HG02938 (cell line): ENCODE results near the gene NDUFB2.
"Not testable (repeated sequence)": the region's sequence is repeated elsewhere in the genome, so short reads cannot be mapped to it uniquely, and the experiment has no call there.

Source experiments
- ATAC-seq: cut with Tn5 transposase; IDR thresholded peaks from one replicate; pipeline ENCODE4 v1.9.1; 2021; ENCODE audit warnings: mild to moderate bottlenecking, moderate library complexity; ENCODE audit not compliant: unreplicated experiment

NDUFB2 gene

DNA sequence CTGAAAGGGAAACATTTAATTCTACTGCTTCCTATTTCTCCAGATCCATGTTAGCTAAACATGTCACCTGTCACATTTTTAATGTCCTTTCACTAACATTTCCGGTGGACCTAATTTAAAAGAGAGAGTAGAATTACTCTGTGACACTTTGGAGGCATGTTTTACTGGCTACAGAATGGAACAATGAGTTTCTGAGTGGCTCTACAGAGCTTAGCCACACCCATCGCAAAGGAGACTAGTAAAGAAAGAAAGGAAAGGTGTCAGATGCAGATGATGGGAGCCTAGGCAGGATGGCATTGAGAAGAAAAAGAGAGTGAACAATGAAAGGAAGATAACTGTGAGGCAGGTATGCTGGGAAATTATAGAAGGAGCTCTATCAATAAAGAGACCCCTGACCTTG lies 35.9 kb downstream of the NDUFB2 start:
- ATAC-seq: no peak

DNA sequence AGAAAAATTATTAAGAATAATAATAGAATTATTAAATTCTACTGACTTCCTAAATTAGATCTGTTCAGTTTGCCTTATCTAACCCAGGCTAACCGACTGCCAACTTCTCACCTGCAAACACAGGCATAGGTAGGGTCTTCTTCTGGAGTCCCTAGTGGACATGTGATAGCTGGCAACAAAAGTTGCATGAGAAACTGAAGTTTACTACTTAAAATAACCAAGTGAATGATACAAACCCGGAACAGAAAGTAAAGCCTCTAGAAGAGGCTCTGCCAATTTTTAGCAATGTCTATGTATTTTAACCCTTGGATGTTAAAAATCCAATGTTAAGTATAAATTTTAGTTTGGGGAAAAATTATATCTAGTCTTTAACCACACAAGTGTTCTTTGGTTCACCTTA lies 37.6 kb downstream of the NDUFB2 start:
- ATAC-seq: no peak

DNA sequence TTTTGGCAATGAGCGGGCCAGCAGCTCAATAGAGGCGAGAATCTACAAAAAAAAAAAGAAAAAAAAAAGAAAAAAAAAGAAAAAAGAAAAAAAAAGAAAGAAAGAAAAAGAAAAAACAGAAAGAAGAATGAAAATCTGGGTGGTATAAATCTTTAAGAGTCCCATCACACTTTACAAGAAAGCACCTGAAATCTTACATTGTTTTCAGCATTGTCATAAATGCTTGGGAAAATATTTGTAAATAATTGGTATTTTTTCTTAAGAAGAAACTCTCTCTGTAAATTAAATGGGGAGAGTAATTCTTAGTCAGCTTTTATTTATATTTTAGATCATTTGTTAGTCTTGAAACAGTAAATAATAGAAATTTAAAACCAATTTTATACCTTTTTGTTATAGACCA lies 38.2 kb downstream of the NDUFB2 start:
- ATAC-seq: no peak

DNA sequence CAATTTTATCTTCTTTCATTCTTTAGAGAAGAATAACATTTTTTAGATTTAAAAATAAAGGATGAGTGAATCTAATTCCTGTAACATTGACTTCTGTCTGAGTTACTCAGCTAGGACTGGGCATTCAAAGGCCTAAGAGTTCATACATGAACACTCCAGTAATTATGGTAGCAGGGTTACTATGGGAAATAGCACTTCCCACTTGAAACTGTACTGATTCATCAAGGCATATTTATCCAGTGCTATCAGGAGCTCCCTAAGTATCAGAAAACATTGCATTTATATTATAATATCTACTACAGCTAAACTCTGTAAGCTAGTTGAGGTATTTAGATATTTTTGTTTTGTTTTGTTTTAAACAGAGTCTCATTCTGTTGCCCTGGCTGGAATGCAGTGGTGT lies 41.8 kb downstream of the NDUFB2 start:
- no peak for ATAC-seq

DNA sequence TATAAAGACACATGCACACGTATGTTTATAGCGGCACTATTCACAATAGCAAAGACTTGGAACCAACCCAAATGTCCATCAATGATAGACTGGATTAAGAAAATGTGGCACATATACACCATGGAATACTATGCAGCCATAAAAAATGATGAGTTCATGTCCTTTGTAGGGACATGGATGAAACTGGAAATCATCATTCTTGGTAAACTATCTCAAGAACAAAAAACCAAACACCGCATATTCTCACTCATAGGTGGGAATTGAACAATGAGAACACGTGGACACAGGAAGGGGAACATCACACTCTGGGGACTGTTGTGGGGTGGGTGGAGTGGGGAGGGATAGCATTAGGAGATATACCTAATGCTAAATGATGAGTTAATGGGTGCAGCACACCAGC lies 46.7 kb downstream of the NDUFB2 start:
- not testable (repeated sequence) for ATAC-seq

DNA sequence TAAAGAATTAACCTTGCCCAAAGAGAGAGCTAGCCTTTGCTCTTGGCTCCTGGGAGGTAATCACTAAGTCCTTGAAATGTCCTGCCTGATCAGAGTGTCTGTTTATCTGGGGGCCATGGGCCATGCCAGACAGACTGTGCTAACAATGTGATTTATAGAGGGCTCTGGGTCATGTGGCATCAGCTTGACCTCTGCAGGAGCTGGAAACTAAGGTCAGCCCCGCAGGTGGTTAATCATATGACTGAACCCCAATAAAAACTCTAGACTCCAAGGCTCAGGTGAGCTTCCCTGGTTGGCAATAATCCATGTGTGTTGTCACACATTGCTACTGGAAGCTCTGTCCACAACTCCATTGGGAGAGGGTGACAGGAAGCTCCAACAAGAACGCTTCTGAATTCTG lies 47.5 kb downstream of the NDUFB2 start:
- ATAC-seq: no peak

DNA sequence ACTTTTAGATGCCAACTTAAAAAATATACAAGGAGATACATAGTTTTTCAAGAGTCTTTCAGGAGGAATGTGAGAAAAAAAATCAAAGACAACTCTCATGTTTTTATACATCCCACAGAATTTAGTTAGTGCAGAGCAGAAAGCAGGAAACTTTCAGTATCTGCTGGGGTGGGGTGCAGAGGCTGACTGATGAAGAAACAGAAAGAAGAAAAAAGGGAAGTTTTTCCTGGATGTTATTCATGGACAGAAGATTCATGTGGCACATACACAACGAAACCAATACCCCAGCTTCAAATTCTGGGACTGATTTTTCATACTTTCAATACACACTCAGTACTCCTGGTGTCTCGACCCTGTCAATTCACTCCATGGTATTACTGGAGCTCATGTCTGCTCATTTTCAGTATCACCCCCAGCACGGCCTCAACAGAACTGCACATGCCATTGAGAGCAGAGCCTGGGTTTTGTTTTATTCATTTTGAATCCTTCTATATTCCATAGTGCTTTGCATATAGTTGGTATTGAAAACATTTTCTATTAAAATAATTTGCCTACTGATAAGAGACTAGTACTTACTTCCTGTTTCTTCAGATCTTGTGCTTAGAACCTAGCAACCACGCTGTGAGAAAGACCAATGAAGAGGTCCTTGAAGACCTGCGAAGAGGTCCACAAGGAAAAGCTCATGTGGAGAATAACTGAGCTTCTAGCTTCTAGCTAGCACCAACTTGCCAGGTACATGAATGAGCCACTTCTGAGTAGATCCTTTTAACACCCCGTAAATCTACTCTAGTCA lies 49.0 kb downstream of the NDUFB2 start:
- no peak for ATAC-seq

DNA sequence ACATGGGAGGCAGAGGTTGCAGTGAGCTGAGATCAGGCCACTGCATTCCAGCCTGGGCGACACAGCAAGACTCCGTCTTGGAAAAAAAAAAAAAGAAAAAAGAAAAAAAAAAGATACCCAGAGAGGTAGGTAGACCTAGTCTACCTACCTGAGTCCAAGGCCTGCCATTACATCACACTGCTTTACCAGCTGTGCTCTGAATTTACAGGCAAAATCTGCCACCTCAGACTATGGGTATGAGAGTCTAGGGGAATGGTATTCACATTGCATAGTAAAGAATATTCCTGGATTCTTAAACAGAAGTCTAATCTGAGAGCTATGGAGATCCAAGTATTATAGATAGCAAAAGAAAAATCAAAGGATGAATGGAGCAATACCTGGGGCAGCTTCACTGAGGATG lies 50.2 kb downstream of the NDUFB2 start:
- ATAC-seq: no peak

DNA sequence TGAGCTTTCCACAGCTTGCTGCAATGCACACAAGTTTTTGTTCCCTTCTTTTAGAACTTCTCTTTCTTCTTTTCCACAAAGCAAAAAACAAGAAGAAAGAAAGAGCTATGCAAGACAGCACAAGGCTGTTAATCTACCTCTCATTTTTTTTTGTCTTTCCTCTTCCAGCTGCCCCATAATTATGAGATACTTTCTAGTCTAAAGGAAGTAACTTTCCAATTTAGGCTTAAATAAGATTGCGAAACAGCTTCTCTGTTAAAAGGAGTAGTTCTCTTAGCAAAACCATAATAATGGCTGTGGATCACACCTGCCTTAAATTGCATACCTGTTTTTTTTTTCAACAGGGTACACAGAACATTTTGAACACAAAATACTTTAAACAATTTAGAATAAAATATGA lies 56.0 kb downstream of the NDUFB2 start:
- ATAC-seq: no peak

DNA sequence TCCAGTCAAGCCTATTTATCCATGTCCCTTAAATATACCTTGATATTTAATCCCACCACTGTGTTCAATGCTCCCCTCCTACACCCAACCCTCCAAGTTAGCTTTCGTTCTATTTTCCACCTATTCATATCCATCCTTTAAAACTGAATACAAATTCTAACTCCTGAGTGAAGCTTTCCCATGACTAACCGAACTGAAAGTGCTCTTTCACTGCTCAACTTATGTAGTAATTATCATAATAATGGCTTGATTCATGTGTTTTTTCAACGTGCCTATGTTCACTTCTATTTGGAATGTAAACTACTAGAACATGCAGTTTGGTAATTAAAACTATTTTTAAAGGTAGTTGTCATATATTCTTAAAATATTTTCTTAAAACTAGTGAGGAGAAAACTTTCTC lies 58.0 kb downstream of the NDUFB2 start:
- no peak for ATAC-seq
